Caco-2 (cell line): Measurements from ENCODE around the gene IFT20. TPM values are rescaled to one million over a fixed set of nuclear protein-coding genes. Genes with fewer than 3 reads are reported as not detected.

ENCODE experiments used
- BruUV-seq: library from RNA; stranded (reverse); fragments of 400-500 nt; replicated peaks from 2 replicates; lab custom pipeline; 2021; lab: Mats Ljungman, UMichigan
- CTCF ChIA-PET: fragments of 300-600 bp; sonication (Branson Sonifier 250); formaldehyde crosslinking; loops from one replicate; lab custom pipeline; 2022; ENCODE audit warnings: antibody characterized with exemption; lab: Charles Lee
- POLR2A ChIA-PET: fragments of 300-600 bp; sonication (Branson Sonifier 250); formaldehyde crosslinking; loops from one replicate; lab custom pipeline; 2022; ENCODE audit warnings: antibody characterized with exemption; lab: Charles Lee
- DNase-seq, 2 experiments: peaks; one replicate each; pipeline versions ENCODE4 v3.0.0 to v3.0.0-alpha.2; 2020 to 2022
- H3K27me3 ChIP-seq: replicated peaks from 2 replicates; pipeline ENCODE4 v1.6.0; 2011; ENCODE audit warnings: low read length; ENCODE audit not compliant: control insufficient read depth, insufficient read depth
- H3K36me3 ChIP-seq: 2 replicates; pipeline ENCODE4 v1.5.1; 2011; ENCODE audit warnings: low read length; ENCODE audit not compliant: control insufficient read depth, insufficient read depth
- H3K4me1 ChIP-seq: fragments of 250-450 bp; sonication (Bioruptor Pico); 2 replicates; pipeline ENCODE4 v1.5.1; 2020; ENCODE audit warnings: mild to moderate bottlenecking
- H3K4me3 ChIP-seq: 2 replicates; pipeline ENCODE4 v1.5.1; 2011; ENCODE audit warnings: low read depth, mild to moderate bottlenecking, control low read depth, low read length
- H3K9me3 ChIP-seq: fragments of 250-450 bp; sonication (Bioruptor Pico); 2 replicates; pipeline ENCODE4 v1.5.1; 2020; ENCODE audit warnings: mild to moderate bottlenecking, moderate library complexity
- H3K27ac Mint-ChIP-seq: one replicate; pipeline ENCODE4 v1.8.0; 2022; ENCODE audit warnings: mixed read lengths; ENCODE audit not compliant: unreplicated experiment
- H3K27me3 Mint-ChIP-seq: one replicate; pipeline ENCODE4 v1.8.0; 2022; ENCODE audit warnings: mixed read lengths; ENCODE audit not compliant: insufficient read depth, unreplicated experiment
- H3K36me3 Mint-ChIP-seq: one replicate; pipeline ENCODE4 v1.8.0; 2022; ENCODE audit warnings: mild to moderate bottlenecking, mixed read lengths; ENCODE audit not compliant: insufficient read depth, unreplicated experiment
- H3K4me1 Mint-ChIP-seq: one replicate; pipeline ENCODE4 v1.8.0; 2022; ENCODE audit warnings: low read depth, mixed read lengths; ENCODE audit not compliant: unreplicated experiment
- H3K4me3 Mint-ChIP-seq: one replicate; pipeline ENCODE4 v1.8.0; 2022; ENCODE audit warnings: mild to moderate bottlenecking, moderate library complexity, mixed read lengths; ENCODE audit not compliant: unreplicated experiment
- H3K9me3 Mint-ChIP-seq: one replicate; pipeline ENCODE4 v1.8.0; 2022; ENCODE audit warnings: mixed read lengths; ENCODE audit not compliant: unreplicated experiment
- CTCF ChIP-seq, 2 experiments: fragments of 200-600 bp in 1 of 2; IDR thresholded peaks; 1 replicate in 1 of 2; 2 replicates in 1 of 2; pipeline versions ENCODE4 v1.5.1 to v1.8.0; 2011 to 2022; ENCODE audit warnings: antibody characterized with exemption in 1 of 2, control low read depth in 1 of 2, inconsistent platforms in 1 of 2, low read depth in 1 of 2, low read length in 1 of 2, mild to moderate bottlenecking in 1 of 2, moderate library complexity in 1 of 2; ENCODE audit not compliant: insufficient read depth in 1 of 2, severe bottlenecking in 1 of 2, unreplicated experiment in 1 of 2
- intact Hi-C: fragments of 100-400 bp; cut with micrococcal nuclease; formaldehyde crosslinking; loops from one replicate; pipeline ENCODE4 v1.10.0; 2022; ENCODE audit not compliant: unreplicated experiment
- total RNA-seq: library from RNA; stranded (reverse); gene quantifications from 2 replicates; pipeline ENCODE4 v1.2.3, GENCODE V29; 2022

IFT20 gene
- total RNA-seq, 1 experiment from 2014 or later = 89.9 TPM

- no peaks in the 10 kb centered on the region for H3K9me3 Mint-ChIP-seq
- H3K9me3 ChIP-seq = no peaks in the 10 kb centered on the region
- peaks cover 22% of the 10 kb centered on the region for H3K4me1 ChIP-seq
- no TSS peak for BruUV-seq
- H3K4me3 Mint-ChIP-seq = peak within 1 kb of the TSS; percentile 76
- no peaks in the 10 kb centered on the region for H3K27me3 ChIP-seq
- peaks cover 1% of the 10 kb centered on the region; the same call in 1 of the 2 replicates for H3K36me3 ChIP-seq
- peaks cover 26% of the 10 kb centered on the region for H3K36me3 Mint-ChIP-seq
- DNase-seq = peak; percentile 100
- intact Hi-C loops = no loop called here
- H3K4me3 ChIP-seq = peak within 1 kb of the TSS; percentile 67
- H3K27ac Mint-ChIP-seq = peak within 1 kb of the TSS; percentile 43
- peaks cover 49% of the 10 kb centered on the region for H3K4me1 Mint-ChIP-seq
- no peaks in the 10 kb centered on the region for H3K27me3 Mint-ChIP-seq
- POLR2A ChIA-PET = interaction anchor here (0.5 to 4.6 kb wide), 16 partner anchors 11 to 784 kb away, joined by 3 to 75 read pairs (median 4); partner anchors contain the start of genes IFT20, POLDIP2, TNFAIP1 and VTN
- peak; percentile 7 to 33 for TF ChIP-seq CTCF (IDR thresholded peaks at IDR 0.05; ENCODE audit: insufficient read depth in 1 of 2, low read depth in 1 of 2, low read length in 1 of 2, severe bottlenecking in 1 of 2, unreplicated experiment in 1 of 2)
- CTCF ChIA-PET = interaction anchor here (0.6 to 3.5 kb wide), 14 partner anchors 10 to 278 kb away, joined by 3 to 34 read pairs (median 4); partner anchors contain the start of genes IFT20, TNFAIP1 and VTN
Measured at GRCh38 chr17:28318759-28319597, 16.3 kb downstream of the IFT20 start, which contains the start of gene TMEM97. Gene TMEM97 (plus strand): TSS chr17:28319200. CDS start chr17:28319240, 40 bp downstream.

- Histone ChIP-seq H3K4me1 (peaks cover 16% of the 10 kb centered on the region), H3K27me3 (no peaks in the 10 kb centered on the region), H3K4me3 (peak overlapping the region; percentile 67), H3K36me3 (peaks cover 1% of the 10 kb centered on the region; the same call in 1 of the 2 replicates), H3K9me3 (no peaks in the 10 kb centered on the region)
- TF ChIP-seq CTCF (IDR thresholded peaks at IDR 0.05; ENCODE audit: insufficient read depth in 1 of 2, low read depth in 1 of 2, low read length in 1 of 2, severe bottlenecking in 1 of 2, unreplicated experiment in 1 of 2) = peak in 1 of 2 experiments; percentile 30
- Mint-ChIP-seq H3K27me3 (no peaks in the 10 kb centered on the region), H3K4me1 (peaks cover 46% of the 10 kb centered on the region), H3K36me3 (peaks cover 26% of the 10 kb centered on the region), H3K27ac (peak overlapping the region; percentile 43), H3K4me3 (peak overlapping the region; percentile 76), H3K9me3 (no peaks in the 10 kb centered on the region)
- intact Hi-C loops = no loop called here
- TSS peak; percentile 94 for BruUV-seq
- ChIA-PET POLR2A (interaction anchor here (0.6 to 4.6 kb wide), 10 partner anchors 17 to 783 kb away, joined by 3 to 75 read pairs (median 3); partner anchors contain the start of genes IFT20, POLDIP2, TNFAIP1 and VTN), CTCF (interaction anchor here (0.6 to 3.5 kb wide), 11 partner anchors 14 to 425 kb away, joined by 3 to 34 read pairs (median 4); partner anchors contain the start of genes IFT20, POLDIP2, TNFAIP1 and VTN)
- peak; percentile 70 to 75 for DNase-seq
Measured at GRCh38 chr17:28317966-28318758, 17.1 kb downstream of the IFT20 start.
